Effector memory CD8-positive, alpha-beta T cell (primary cell): ENCODE measurements around the gene SLC39A11.
"Not testable (repeated sequence)": the region's sequence is repeated elsewhere in the genome, so short reads cannot be mapped to it uniquely, and the experiment has no call there.

Source experiments
- ATAC-seq: fragments of 150-1000 bp; cut with Tn5 transposase; replicated peaks from 2 replicates; pipeline ENCODE4 v1.10.0; 2021; ENCODE audit warnings: mild to moderate bottlenecking, moderate library complexity
- DNase-seq, 3 experiments: peaks; one replicate each; pipeline ENCODE4 v3.0.0; 2021
- H3K27ac Mint-ChIP-seq, 2 donors: one replicate each; pipeline ENCODE4 v1.8.0; 2022; ENCODE audit warnings: mild to moderate bottlenecking in 2 of 2, mixed read lengths in 2 of 2, moderate library complexity in 2 of 2
- H3K27me3 Mint-ChIP-seq, 2 donors: one replicate each; pipeline ENCODE4 v1.8.0; 2022; ENCODE audit warnings: mixed read lengths in 2 of 2
- H3K36me3 Mint-ChIP-seq: one replicate; pipeline ENCODE4 v1.8.0; 2022; ENCODE audit warnings: mild to moderate bottlenecking, moderate library complexity, mixed read lengths; ENCODE audit not compliant: insufficient read depth
- H3K4me1 Mint-ChIP-seq, 2 donors: one replicate each; pipeline ENCODE4 v1.8.0; 2022; ENCODE audit warnings: low read depth in 2 of 2, mixed read lengths in 2 of 2
- H3K4me3 Mint-ChIP-seq, 2 donors: one replicate each; pipeline ENCODE4 v1.8.0; 2022; ENCODE audit warnings: mild to moderate bottlenecking in 2 of 2, mixed read lengths in 2 of 2, moderate library complexity in 2 of 2
- H3K9me3 Mint-ChIP-seq, 2 donors: one replicate each; pipeline ENCODE4 v1.8.0; 2022; ENCODE audit warnings: mixed read lengths in 2 of 2

SLC39A11 gene

DNA sequence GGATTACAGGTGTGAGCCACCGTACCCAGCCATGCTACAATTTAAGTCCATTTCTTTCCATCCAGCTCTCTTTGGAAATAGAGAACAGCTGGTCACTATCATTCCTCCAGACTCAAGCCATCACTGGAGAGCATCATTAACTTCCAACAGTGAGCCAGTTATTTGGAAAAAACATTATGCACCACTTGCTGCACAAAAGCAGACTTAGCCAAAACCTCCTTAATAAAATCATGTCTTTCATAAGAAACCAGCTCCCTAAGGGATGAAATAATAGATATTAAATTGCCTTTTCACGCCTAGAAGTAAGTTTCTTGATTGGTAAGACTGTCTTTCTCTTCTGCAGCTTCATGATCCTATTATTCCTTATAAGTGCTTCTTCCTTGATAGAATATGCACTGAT, 17.9 kb downstream of the SLC39A11 start:
- H3K27me3 Mint-ChIP-seq: no peaks in the 10 kb centered on the region
- no peak overlapping the region for H3K27ac Mint-ChIP-seq
- peaks cover 0 to 3% of the 10 kb centered on the region in 2 donors for H3K4me1 Mint-ChIP-seq
- ATAC-seq (no peak), DNase-seq (no peak)
- H3K4me3 Mint-ChIP-seq: no peak overlapping the region
- peaks cover 19% of the 10 kb centered on the region for H3K36me3 Mint-ChIP-seq
- no peaks in the 10 kb centered on the region for H3K9me3 Mint-ChIP-seq

DNA sequence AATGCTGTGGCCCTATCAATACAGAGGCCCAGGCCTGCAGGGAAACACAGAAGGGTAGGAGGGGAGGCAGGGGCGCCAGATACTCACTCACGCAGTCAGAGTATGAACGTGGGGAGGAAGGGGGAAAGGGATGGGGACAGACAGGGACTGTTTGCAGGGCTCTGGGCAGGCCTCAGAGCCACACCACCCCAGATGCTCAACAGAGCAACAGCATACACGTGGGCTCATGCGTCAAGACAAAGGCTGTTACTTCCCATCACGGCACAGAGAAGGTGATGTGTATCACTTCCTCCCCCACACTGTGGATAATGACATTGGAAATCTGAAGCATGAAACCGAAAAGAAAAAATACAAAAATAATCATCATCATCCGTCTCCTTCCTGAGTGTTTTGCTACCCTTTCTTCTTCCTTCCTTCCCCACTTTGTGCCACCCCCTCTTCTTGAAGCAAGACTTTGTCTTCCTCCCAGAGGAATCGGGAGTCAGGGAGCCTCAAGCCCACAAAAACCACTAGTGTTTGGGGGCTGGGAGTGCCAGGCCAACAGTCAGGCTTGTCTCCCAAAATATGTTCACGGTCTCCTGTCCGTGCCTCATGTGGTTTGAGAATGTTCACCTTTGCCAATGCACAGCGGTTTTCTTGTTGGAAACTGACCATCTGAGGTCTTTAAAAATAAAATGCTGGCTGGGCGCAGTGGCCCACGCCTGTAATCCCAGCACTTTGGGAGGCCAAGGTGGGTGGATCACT, 20.1 kb downstream of the SLC39A11 start:
- no peaks in the 10 kb centered on the region for H3K27me3 Mint-ChIP-seq

DNA sequence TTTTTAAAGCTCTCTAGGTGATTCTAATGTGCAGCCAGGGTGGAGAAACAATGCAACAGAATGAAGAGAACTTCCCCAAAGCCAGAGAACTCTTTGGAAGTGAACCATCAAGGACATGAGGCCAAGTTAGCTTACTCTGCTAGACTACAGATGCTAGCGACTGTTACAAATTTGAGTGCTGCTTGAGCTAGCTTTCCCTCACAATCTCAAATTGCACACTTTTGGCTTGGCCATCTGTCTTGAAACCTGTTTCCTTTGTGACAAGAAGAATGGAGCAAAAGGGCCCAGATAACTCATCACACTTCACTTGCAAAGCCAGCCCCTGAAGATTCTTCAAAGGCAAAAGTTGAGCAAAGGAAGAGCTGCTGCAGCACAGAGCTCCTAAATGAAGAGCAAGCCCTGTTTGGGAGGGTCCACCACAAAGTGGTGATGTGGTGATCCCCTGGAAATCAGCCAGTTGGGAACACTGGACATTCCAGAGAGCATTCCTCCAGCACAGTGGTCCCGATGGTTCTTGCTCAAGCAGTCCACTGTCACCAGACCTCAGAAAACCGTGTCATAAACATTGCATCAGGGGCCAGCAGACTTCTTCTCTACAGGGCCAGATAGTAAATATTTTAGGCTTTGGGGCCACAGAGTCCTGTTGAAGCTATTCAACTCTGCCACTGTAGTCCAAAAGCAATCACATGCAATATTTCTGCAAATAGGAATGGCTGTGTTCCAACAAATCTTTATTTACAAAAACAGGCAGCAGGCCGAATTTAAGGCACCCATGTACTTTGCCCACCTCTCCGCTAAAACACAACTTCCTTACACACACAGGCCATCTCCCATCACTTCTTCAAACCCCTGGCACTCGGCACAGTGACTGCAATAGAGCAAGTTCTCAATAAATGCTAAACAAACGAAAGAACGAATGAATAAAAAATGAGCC, 21.2 kb downstream of the SLC39A11 start:
- no peaks in the 10 kb centered on the region for H3K9me3 Mint-ChIP-seq
- DNase-seq: no peak
- no peak overlapping the region for H3K4me3 Mint-ChIP-seq
- peaks cover 8% of the 10 kb centered on the region for H3K36me3 Mint-ChIP-seq
- H3K4me1 Mint-ChIP-seq: peaks cover 2 to 16% of the 10 kb centered on the region in 2 donors
- no peaks in the 10 kb centered on the region for H3K27me3 Mint-ChIP-seq
- ATAC-seq: no peak
- peak overlapping the region in 1 of 2 donors; percentile 35 for H3K27ac Mint-ChIP-seq

More for the DNA sequence above, 20.1 kb downstream of the SLC39A11 start:
- no peak for ATAC-seq
- no peak for DNase-seq
- Mint-ChIP-seq H3K36me3 (peaks cover 8% of the 10 kb centered on the region), H3K4me3 (no peak overlapping the region), H3K4me1 (peaks cover 2 to 10% of the 10 kb centered on the region in 2 donors), H3K9me3 (no peaks in the 10 kb centered on the region), H3K27ac (no peak overlapping the region)

DNA sequence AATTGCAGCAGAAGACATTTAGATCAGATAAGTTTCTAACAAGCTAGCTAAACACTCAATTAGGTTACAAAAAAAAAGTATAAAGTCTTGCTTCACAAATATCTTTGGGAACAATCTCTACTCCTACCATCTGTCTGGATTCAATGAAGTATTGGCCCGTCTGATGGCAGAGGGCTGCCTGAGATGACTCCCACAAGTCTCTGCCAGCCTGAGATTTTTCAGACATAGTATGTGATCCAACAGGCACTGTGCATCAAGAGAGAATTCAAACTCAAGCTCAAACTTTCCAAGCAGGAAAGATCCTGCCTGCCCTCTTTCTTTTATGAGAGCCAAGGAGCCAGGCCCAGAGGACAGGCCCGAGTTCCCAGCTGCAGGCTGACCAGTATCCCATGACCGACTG, 22.6 kb downstream of the SLC39A11 start:
- H3K27me3 Mint-ChIP-seq: no peaks in the 10 kb centered on the region
- ATAC-seq: no peak
- no peaks in the 10 kb centered on the region for H3K9me3 Mint-ChIP-seq
- H3K36me3 Mint-ChIP-seq: peaks cover 8% of the 10 kb centered on the region
- peaks cover 4 to 17% of the 10 kb centered on the region in 2 donors for H3K4me1 Mint-ChIP-seq
- no peak overlapping the region for H3K27ac Mint-ChIP-seq
- no peak for DNase-seq
- H3K4me3 Mint-ChIP-seq: no peak overlapping the region

DNA sequence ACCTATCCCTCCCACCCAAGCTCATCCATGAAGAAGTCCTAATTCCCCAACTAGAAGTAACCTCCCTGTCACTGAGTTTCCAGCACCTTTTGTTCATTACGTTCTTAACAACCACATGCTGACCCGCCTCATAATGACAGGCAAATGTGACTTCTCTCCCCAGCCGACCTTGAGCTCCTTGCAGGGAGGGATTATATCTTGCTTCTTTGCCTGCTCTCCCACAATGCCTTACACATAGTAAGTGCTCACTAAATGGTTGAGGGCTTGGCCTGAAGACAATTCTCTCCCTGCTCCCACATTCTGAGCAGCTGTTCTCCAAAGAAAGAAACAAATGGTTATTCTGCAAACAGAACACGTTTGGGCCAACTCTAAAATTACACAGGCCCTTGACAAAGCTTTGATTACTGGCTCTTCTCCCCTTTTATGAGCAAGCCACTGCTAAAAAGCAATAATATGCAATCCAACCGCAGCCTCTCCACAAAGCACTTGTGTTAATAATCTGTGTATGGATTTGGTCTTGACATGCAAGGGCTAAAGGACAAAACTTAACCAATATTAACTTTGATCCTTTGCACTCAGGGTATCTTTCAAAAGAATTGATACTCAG, 23.2 kb downstream of the SLC39A11 start:
- Mint-ChIP-seq H3K36me3 (peaks cover 8% of the 10 kb centered on the region), H3K9me3 (no peaks in the 10 kb centered on the region), H3K27ac (peak overlapping the region in 1 of 2 donors; percentile 3), H3K27me3 (no peaks in the 10 kb centered on the region), H3K4me3 (no peak overlapping the region), H3K4me1 (peaks cover 4 to 17% of the 10 kb centered on the region in 2 donors)
- ATAC-seq: no peak
- DNase-seq: no peak

DNA sequence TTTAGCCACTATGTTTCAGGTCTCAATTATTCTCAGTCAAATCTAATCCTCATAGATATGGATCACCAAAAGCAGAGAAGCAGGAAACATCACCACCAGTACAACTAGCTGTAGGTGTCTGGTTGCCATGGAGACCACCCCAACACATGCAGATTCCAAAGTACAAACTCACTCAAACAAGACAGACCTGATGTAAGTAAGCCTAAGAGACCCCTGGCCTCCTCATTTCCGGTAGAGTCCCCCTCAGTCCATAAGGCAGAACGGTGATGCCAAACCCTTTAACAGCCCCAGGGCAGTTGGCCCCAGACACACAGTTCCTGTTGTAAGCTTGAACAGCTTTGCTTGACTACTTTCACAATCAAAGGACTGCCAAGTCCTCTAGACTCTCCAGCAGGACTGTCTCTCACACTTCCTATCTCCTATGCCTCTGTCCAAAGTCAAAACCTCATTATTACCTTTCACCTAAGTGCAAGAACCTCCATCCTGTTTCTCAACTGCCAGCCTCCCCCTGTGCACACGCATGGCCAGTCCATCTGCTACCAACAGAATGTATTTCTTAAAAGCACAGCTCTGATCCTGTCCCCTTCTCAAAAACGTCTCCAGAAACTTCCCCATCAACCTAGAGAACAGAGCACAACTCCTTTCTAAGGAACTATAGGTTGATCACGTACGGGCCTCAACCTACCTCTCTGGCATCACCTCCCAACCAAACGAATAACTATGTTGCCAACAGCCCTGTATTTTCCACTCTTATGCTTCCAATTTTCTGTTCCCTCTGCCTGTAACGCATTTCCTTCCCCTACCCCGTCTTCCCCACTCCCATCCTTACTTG, 23.9 kb downstream of the SLC39A11 start:
- ATAC-seq (no peak), DNase-seq (no peak)
- Mint-ChIP-seq H3K27ac (peak overlapping the region in 1 of 2 donors; percentile 3), H3K4me1 (peaks cover 4 to 17% of the 10 kb centered on the region in 2 donors), H3K36me3 (peaks cover 5% of the 10 kb centered on the region), H3K4me3 (no peak overlapping the region), H3K9me3 (no peaks in the 10 kb centered on the region), H3K27me3 (no peaks in the 10 kb centered on the region)

DNA sequence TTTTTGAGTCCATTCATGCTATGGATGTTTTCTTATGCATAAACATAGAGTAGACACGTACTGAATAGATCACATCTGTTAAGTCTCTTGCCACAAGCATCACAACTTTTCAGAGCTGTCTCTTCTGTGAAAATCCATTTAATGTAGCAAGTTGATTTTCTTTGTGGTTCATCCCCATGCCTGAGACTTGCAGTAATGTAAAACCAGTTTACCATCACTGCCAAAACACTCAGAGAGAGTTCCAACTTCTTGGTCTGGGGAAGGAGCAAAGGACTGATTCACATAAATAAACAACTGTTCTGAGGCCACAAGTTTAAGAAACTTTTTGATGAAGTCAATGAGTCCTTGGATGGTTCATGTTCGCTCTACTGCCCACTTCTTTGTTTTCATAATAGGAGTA, 24.8 kb downstream of the SLC39A11 start:
- H3K36me3 Mint-ChIP-seq: not testable (repeated sequence)

DNA sequence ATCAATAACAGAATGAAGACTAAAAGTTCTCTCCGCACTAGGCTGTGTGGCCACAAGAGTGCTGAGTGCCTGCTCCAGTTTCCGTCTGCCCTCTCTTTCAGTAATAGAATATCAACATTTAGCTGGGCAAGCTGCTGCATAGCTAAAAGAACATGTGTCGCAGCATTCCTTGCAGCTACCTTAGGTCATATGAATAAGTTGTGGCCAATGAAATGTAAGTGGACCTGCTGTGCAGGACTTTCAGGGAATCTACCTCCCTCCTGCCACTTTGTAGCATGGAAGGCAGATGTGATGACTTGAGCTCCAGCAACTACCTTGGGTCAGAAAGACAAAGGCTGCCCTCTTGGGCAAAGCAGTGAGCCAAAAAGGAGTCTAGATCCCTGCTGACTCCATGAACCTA, 25.4 kb downstream of the SLC39A11 start:
- peaks cover 4 to 17% of the 10 kb centered on the region in 2 donors for H3K4me1 Mint-ChIP-seq

More for the DNA sequence above, 24.8 kb downstream of the SLC39A11 start:
- not testable (repeated sequence) for DNase-seq, H3K9me3 Mint-ChIP-seq, ATAC-seq, H3K27me3 Mint-ChIP-seq, H3K27ac Mint-ChIP-seq, H3K4me3 Mint-ChIP-seq
- peaks cover 4 to 17% of the 10 kb centered on the region in 2 donors for H3K4me1 Mint-ChIP-seq

DNA sequence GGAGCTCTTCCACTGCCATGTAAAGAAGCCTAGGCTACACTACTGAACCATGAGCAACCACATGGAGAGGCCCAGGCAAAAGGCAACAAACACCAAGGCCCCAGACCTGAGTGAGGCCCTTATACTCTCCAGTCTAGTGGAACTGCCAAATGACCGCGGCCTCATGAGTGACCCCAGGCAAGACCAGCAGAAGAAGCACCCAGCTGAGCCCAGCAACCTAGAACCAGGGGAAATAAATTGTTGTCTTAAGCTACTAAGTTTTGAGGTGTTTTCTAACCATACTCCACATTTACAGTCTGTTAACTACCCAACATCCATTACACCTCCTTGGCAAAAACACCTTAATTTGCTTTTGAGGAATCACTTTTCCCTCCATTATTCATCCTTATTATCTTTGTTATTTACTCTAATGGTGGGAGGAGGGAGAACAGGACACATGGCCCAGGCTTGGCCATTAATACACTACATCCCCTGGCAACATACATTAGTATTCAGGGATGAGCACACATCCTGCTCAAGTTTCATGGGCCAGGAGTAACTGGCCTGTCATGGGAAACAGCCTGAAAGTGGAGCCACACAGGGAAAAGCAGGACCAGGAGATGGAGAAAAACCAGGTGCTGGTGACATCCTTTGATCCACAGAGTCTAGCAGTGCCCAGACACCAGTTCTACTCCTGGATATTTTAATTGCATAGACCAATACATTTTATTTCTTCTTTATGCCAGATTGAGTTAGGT, 26.2 kb downstream of the SLC39A11 start:
- DNase-seq (no peak), ATAC-seq (no peak)
- no peak overlapping the region for H3K27ac Mint-ChIP-seq
- H3K4me1 Mint-ChIP-seq: peaks cover 4 to 17% of the 10 kb centered on the region in 2 donors
- no peaks in the 10 kb centered on the region for H3K27me3 Mint-ChIP-seq
- H3K36me3 Mint-ChIP-seq: peaks cover 3% of the 10 kb centered on the region
- no peak overlapping the region for H3K4me3 Mint-ChIP-seq
- no peaks in the 10 kb centered on the region for H3K9me3 Mint-ChIP-seq

More for the DNA sequence above, 25.4 kb downstream of the SLC39A11 start:
- Mint-ChIP-seq H3K27ac (no peak overlapping the region), H3K9me3 (no peaks in the 10 kb centered on the region), H3K27me3 (no peaks in the 10 kb centered on the region), H3K36me3 (peaks cover 3% of the 10 kb centered on the region), H3K4me3 (no peak overlapping the region)
- DNase-seq: no peak
- ATAC-seq: no peak

DNA sequence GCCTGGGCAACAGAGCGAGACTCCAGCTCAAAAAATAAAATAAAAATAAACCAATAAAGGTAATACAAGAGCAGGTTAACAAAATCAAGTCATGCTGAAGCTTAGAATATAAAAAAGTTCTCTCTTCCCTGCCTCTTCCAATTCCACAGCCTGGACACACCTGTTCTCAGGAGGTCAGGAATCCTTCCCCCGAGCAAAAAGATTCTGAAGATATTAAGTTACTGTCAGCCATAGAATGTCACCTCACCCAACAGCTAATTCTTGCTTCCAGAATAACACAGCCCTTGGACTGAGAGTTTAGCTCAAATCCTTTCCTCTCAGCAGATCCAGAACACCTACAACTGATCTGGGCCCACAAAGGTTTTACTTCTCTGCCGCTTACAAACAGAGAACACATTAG, 27.1 kb downstream of the SLC39A11 start:
- Mint-ChIP-seq H3K27me3 (no peaks in the 10 kb centered on the region), H3K9me3 (no peaks in the 10 kb centered on the region), H3K4me3 (no peak overlapping the region), H3K27ac (no peak overlapping the region), H3K4me1 (peaks cover 4 to 17% of the 10 kb centered on the region in 2 donors), H3K36me3 (peaks cover 3% of the 10 kb centered on the region)
- no peak for DNase-seq
- ATAC-seq: no peak

DNA sequence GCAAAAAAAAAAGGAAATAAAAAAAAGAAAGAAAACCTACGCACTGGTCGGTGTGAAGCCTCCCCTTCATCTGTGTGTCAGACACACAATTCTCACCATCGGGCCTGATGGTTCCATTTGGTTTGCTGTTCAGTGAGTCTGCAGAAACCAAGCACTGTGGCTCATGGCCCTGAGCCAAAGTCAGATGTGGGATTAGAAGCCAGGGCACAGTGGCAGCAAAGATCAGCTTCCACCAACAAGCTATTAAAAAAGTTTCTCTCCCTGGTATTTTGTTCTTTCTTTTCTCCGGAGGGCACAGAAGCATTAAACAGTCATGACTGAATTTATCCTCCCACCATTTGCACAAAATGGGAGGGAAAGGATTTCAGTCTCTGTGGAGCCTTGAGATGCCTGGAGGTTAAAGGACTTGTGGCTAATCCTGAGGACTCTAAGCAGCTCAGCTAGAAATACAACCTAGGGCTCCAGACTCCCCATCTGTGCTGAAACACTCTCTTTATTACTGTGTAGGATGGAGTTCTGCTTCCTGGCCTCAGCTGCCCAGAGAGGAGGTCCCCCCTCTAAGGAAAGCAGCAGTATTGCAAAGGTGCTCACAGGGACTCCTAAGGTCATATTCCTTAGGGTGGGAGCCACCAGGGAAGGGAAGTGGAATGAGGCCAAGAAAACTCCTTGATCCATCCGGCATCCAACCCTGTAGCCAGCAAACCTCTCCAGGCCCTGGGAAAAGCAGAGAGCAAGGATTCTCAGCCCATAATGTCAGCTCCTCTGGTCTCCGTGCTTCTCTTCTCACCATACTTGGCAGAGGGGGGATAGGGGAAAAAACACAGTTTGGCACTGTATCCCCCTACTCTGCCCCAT, 28.2 kb downstream of the SLC39A11 start:
- DNase-seq (no peak), ATAC-seq (no peak)
- Mint-ChIP-seq H3K4me1 (peaks cover 4 to 17% of the 10 kb centered on the region in 2 donors), H3K27ac (peak overlapping the region in 1 of 2 donors; percentile 6), H3K27me3 (no peaks in the 10 kb centered on the region), H3K9me3 (no peaks in the 10 kb centered on the region), H3K4me3 (no peak overlapping the region), H3K36me3 (peaks cover 3% of the 10 kb centered on the region)
